H9 (cell line): ENCODE results near the gene CDC14C. TPM values are rescaled to one million over a fixed set of nuclear protein-coding genes. Genes with fewer than 3 reads are reported as not detected.

Experiments
- DNase-seq: peaks from one replicate; pipeline ENCODE4 v3.0.0-alpha.2; 2017
- H2AFZ ChIP-seq: one replicate; pipeline ENCODE4 v1.6.1; 2013; ENCODE audit warnings: mild to moderate bottlenecking, low read length, control low read depth, moderate library complexity
- H2AK5ac ChIP-seq: 2 replicates; pipeline ENCODE4 v1.6.1; 2013; ENCODE audit warnings: low read length, control low read depth, mixed read lengths; ENCODE audit not compliant: insufficient read length
- H2BK120ac ChIP-seq: one replicate; pipeline ENCODE4 v1.6.1; 2013; ENCODE audit warnings: low read depth, mild to moderate bottlenecking, low read length, control low read depth, inconsistent platforms; ENCODE audit not compliant: poor library complexity, severe bottlenecking
- H2BK12ac ChIP-seq: 2 replicates; pipeline ENCODE4 v1.6.1; 2013; ENCODE audit warnings: low read length, control low read depth, mixed read lengths, low read depth; ENCODE audit not compliant: insufficient read length
- H2BK15ac ChIP-seq: 2 replicates; pipeline ENCODE4 v1.6.1; 2013; ENCODE audit warnings: low read depth, low read length, control low read depth
- H2BK20ac ChIP-seq: one replicate; pipeline ENCODE4 v1.6.1; 2013; ENCODE audit warnings: low read depth, mild to moderate bottlenecking, low read length, control low read depth, inconsistent platforms; ENCODE audit not compliant: poor library complexity, severe bottlenecking
- H2BK5ac ChIP-seq: 2 replicates; pipeline ENCODE4 v1.6.1; 2013; ENCODE audit warnings: low read length, control low read depth, mixed read lengths; ENCODE audit not compliant: insufficient read length
- H3K14ac ChIP-seq: 2 replicates; pipeline ENCODE4 v1.6.1; 2013; ENCODE audit warnings: low read length, control low read depth; ENCODE audit not compliant: insufficient read depth
- H3K18ac ChIP-seq: 2 replicates; pipeline ENCODE4 v1.6.1; 2013; ENCODE audit warnings: low read depth, mild to moderate bottlenecking, mixed read lengths, low read length, control low read depth; ENCODE audit not compliant: insufficient read length
- H3K23ac ChIP-seq: 2 replicates; pipeline ENCODE4 v1.6.1; 2013; ENCODE audit warnings: low read length, control low read depth, mixed read lengths, low read depth; ENCODE audit not compliant: insufficient read length
- H3K23me2 ChIP-seq: 2 replicates; pipeline ENCODE4 v1.6.1; 2013; ENCODE audit warnings: low read depth, mild to moderate bottlenecking, mixed read lengths, low read length, control low read depth; ENCODE audit not compliant: insufficient read length, poor library complexity, severe bottlenecking
- H3K27ac ChIP-seq: 2 replicates; pipeline ENCODE4 v1.5.1; 2013; ENCODE audit warnings: low read length, control low read depth, mixed read lengths, low read depth; ENCODE audit not compliant: insufficient read length
- H3K27me3 ChIP-seq: 2 replicates; pipeline ENCODE4 v1.6.1; 2013; ENCODE audit warnings: low read length, control low read depth, inconsistent platforms; ENCODE audit not compliant: insufficient read depth
- H3K4ac ChIP-seq: 2 replicates; pipeline ENCODE4 v1.6.1; 2013; ENCODE audit warnings: low read depth, mild to moderate bottlenecking, control low read depth, inconsistent platforms, low read length, moderate library complexity
- H3K4me1 ChIP-seq: 2 replicates; pipeline ENCODE4 v1.6.1; 2013; ENCODE audit warnings: low read length, control low read depth, inconsistent platforms; ENCODE audit not compliant: insufficient read depth
- H3K4me2 ChIP-seq: 2 replicates; pipeline ENCODE4 v1.6.1; 2013; ENCODE audit warnings: low read length, control low read depth, mixed read lengths; ENCODE audit not compliant: insufficient read length, insufficient read depth
- H3K56ac ChIP-seq: 2 replicates; pipeline ENCODE4 v1.6.1; 2013; ENCODE audit warnings: low read depth, mild to moderate bottlenecking, mixed read lengths, low read length, control low read depth; ENCODE audit not compliant: insufficient read length
- H3K79me1 ChIP-seq: 2 replicates; pipeline ENCODE4 v1.6.1; 2013; ENCODE audit warnings: low read depth, mild to moderate bottlenecking, moderate library complexity, low read length, control low read depth, inconsistent platforms; ENCODE audit not compliant: insufficient read depth, poor library complexity, severe bottlenecking
- H3K79me2 ChIP-seq: 2 replicates; pipeline ENCODE4 v1.6.1; 2013; ENCODE audit warnings: low read length, control low read depth, inconsistent platforms; ENCODE audit not compliant: insufficient read depth
- H3K9ac ChIP-seq: 2 replicates; pipeline ENCODE4 v1.6.1; 2013; ENCODE audit warnings: low read length, control low read depth, mixed read lengths; ENCODE audit not compliant: insufficient read length; ENCODE audit errors: extremely low read depth
- H3K9me3 ChIP-seq: one replicate; pipeline ENCODE4 v1.6.1; 2013; ENCODE audit warnings: low read depth, low read length, inconsistent platforms; ENCODE audit not compliant: control insufficient read depth
- H3T11ph ChIP-seq: one replicate; pipeline ENCODE4 v1.6.1; 2013; ENCODE audit warnings: mild to moderate bottlenecking, low read length, control low read depth, inconsistent platforms
- H4K20me1 ChIP-seq: one replicate; pipeline ENCODE4 v1.6.1; 2013; ENCODE audit not compliant: control insufficient read depth, insufficient read length, insufficient read depth
- H4K5ac ChIP-seq: 2 replicates; pipeline ENCODE4 v1.6.1; 2013; ENCODE audit warnings: low read depth, mild to moderate bottlenecking, mixed read lengths, low read length, control low read depth; ENCODE audit not compliant: insufficient read length
- H4K8ac ChIP-seq: replicated peaks from 2 replicates; pipeline ENCODE4 v1.6.1; 2013; ENCODE audit warnings: low read length, control low read depth, mixed read lengths, low read depth; ENCODE audit not compliant: insufficient read length
- H4K91ac ChIP-seq: 2 replicates; pipeline ENCODE4 v1.6.1; 2013; ENCODE audit warnings: low read depth, mild to moderate bottlenecking, moderate library complexity, mixed read lengths, low read length, control low read depth; ENCODE audit not compliant: insufficient read length
- H3K27ac Mint-ChIP-seq, 3 experiments: 2 replicates in 2 of 3; 3 replicates in 1 of 3; pipeline ENCODE4 v1.8.0; 2020 to 2021; ENCODE audit warnings: mixed read lengths in 3 of 3, mild to moderate bottlenecking in 1 of 3, moderate library complexity in 1 of 3
- H3K27me3 Mint-ChIP-seq: 2 replicates; pipeline ENCODE4 v1.8.0; 2021; ENCODE audit warnings: low read depth, mild to moderate bottlenecking, moderate library complexity, mixed read lengths
- H3K36me3 Mint-ChIP-seq, 3 experiments: 2 replicates in 2 of 3; 3 replicates in 1 of 3; pipeline ENCODE4 v1.8.0; 2020 to 2021; ENCODE audit warnings: low read depth in 3 of 3, mixed read lengths in 3 of 3; ENCODE audit not compliant: insufficient read depth in 1 of 3
- H3K4me1 Mint-ChIP-seq, 2 experiments: 2 replicates each; pipeline ENCODE4 v1.8.0; 2020; ENCODE audit warnings: mixed read lengths in 2 of 2
- H3K4me3 Mint-ChIP-seq, 2 experiments: 2 replicates in 1 of 2; 3 replicates in 1 of 2; pipeline ENCODE4 v1.8.0; 2020 to 2021; ENCODE audit warnings: mild to moderate bottlenecking in 2 of 2, mixed read lengths in 2 of 2, moderate library complexity in 1 of 2
- H3K9me3 Mint-ChIP-seq, 2 experiments: 2 replicates in 1 of 2; 3 replicates in 1 of 2; pipeline ENCODE4 v1.8.0; 2020; ENCODE audit warnings: mild to moderate bottlenecking in 2 of 2, mixed read lengths in 2 of 2, moderate library complexity in 1 of 2
- CTCF ChIP-seq: fragments of 200-600 bp; sonication (generic); conservative IDR thresholded peaks from 3 replicates; pipeline ENCODE4 v1.8.0; 2021; ENCODE audit warnings: antibody characterized with exemption, mild to moderate bottlenecking
- WGBS: extraction: QIAGEN DNeasy Blood & Tissue Kit; methylation state at CpG from one replicate; pipeline ENCODE4 v1.1.7; 2013; ENCODE audit warnings: missing lambda C conversion rate, low lambda C conversion rate, mixed read lengths; ENCODE audit not compliant: insufficient read length; ENCODE audit errors: extremely low coverage; 5-methylcytosine and 5-hydroxymethylcytosine counted together
- long read RNA-seq: library from polyadenylated mRNA; unstranded; transcript quantifications from one replicate; pipeline ENCODE4 v2.0.0, GENCODE V29; 2020
- total RNA-seq: library from RNA; stranded (reverse); gene quantifications from 2 replicates; pipeline ENCODE4 v1.2.1, GENCODE V29; 2021

Gene CDC14C
- not detected in 2 replicates for total RNA-seq
- long read RNA-seq: 0 reads

GRCh38 chr7:48924433-48924832, at the start of gene CDC14C:
Gene CDC14C (plus strand): TSS chr7:48924547. CDS start chr7:48924673, 126 bp downstream.
- no peak within 1 kb of the TSS for H2BK12ac ChIP-seq
- peaks cover 5 to 8% of the 10 kb centered on the region in 2 experiments; a peak in 4 of 5 replicates for H3K9me3 Mint-ChIP-seq
- H4K91ac ChIP-seq: no peak within 1 kb of the TSS
- H3K18ac ChIP-seq: no peak within 1 kb of the TSS
- no peaks in the 10 kb centered on the region for H3K9me3 ChIP-seq
- no peaks in the 10 kb centered on the region for H3K4me1 ChIP-seq
- no peak within 1 kb of the TSS for H4K8ac ChIP-seq
- no peak within 1 kb of the TSS for H2AFZ ChIP-seq
- H2BK5ac ChIP-seq: no peak within 1 kb of the TSS
- peaks cover 3 to 10% (median 9%) of the 10 kb centered on the region in 3 experiments; a peak in 4 of 7 replicates for H3K36me3 Mint-ChIP-seq
- H3K14ac ChIP-seq: no peak within 1 kb of the TSS
- no peak within 1 kb of the TSS for H3K23ac ChIP-seq
- H3K4ac ChIP-seq: no peak within 1 kb of the TSS
- H3K79me1 ChIP-seq: no peaks in the 10 kb centered on the region
- DNase-seq: no peak
- H3K9ac ChIP-seq: no peak within 1 kb of the TSS
- no peak within 1 kb of the TSS for H4K5ac ChIP-seq
- H4K20me1 ChIP-seq: no peaks in the 10 kb centered on the region
- no peak within 1 kb of the TSS for H3K27ac Mint-ChIP-seq
- H3K79me2 ChIP-seq: no peaks in the 10 kb centered on the region
- no peaks in the 10 kb centered on the region for H3K27me3 Mint-ChIP-seq
- H2BK15ac ChIP-seq: no peak within 1 kb of the TSS
- H3T11ph ChIP-seq: no peak within 1 kb of the TSS
- H3K23me2 ChIP-seq: no peaks in the 10 kb centered on the region
- H3K4me3 Mint-ChIP-seq: no peak within 1 kb of the TSS
- no peak within 1 kb of the TSS for H2BK20ac ChIP-seq
- no peak within 1 kb of the TSS for H2AK5ac ChIP-seq
- no peak within 1 kb of the TSS for H2BK120ac ChIP-seq
- no peak within 1 kb of the TSS for H3K27ac ChIP-seq
- no peak within 1 kb of the TSS for H3K4me2 ChIP-seq
- H3K4me1 Mint-ChIP-seq: no peaks in the 10 kb centered on the region
- WGBS: no CpG with 5 or more reads among the region's 46 CpGs
- H3K56ac ChIP-seq: no peak within 1 kb of the TSS
- no peaks in the 10 kb centered on the region for H3K27me3 ChIP-seq
- no peak for TF ChIP-seq CTCF
